SK-N-SH (cell line): ENCODE data around the gene CHST2. TPM values are rescaled to one million over a fixed set of nuclear protein-coding genes. Genes with fewer than 3 reads are reported as not detected.

ENCODE experiments used
- CTCF ChIA-PET: fragments of 300-600, 350-600 bp; formaldehyde crosslinking; extraction: SDS; loops from one replicate; lab custom pipeline; 2021; lab: Yijun Ruan, JAX
- POLR2A ChIA-PET: fragments of 350-600 bp; sonication (Branson Sonifier 250); formaldehyde crosslinking; extraction: SDS; loops from one replicate; lab custom pipeline; 2020; ENCODE audit warnings: antibody characterized with exemption, inconsistent platforms; lab: Yijun Ruan, JAX
- DNase-seq: peaks from one replicate; pipeline ENCODE4 v3.0.0; 2012
- H2AFZ ChIP-seq: fragments of 200-600 bp; sonication (generic); 2 replicates; pipeline ENCODE4 v1.8.1; 2016; ENCODE audit warnings: antibody characterized with exemption, mild to moderate bottlenecking, low read depth
- H3F3A ChIP-seq: fragments of 200-600 bp; sonication (generic); replicated peaks from 2 replicates; pipeline ENCODE3; 2016; ENCODE audit warnings: antibody characterized with exemption, mild to moderate bottlenecking; ENCODE audit not compliant: insufficient read depth
- H3K27ac ChIP-seq, 2 experiments: fragments of 200-500 bp in 1 of 2; fragments of 200-600 bp in 1 of 2; sonication (Bioruptor generic) in 1 of 2; sonication (generic), shearing (Covaris generic) in 1 of 2; 2 replicates each; pipeline versions ENCODE4 v1.5.1 to v1.6.1; 2014 to 2016; ENCODE audit warnings: low read depth in 2 of 2, inconsistent platforms in 1 of 2, low read length in 1 of 2, mild to moderate bottlenecking in 1 of 2, mixed read lengths in 1 of 2
- H3K27me3 ChIP-seq: fragments of 200-600 bp; sonication (generic), shearing (Covaris generic); 2 replicates; pipeline ENCODE4 v1.6.1; 2016; ENCODE audit warnings: mixed run types; ENCODE audit not compliant: insufficient read depth
- H3K36me3 ChIP-seq, 2 experiments: fragments of 200-500 bp in 1 of 2; fragments of 200-600 bp in 1 of 2; sonication (Bioruptor generic) in 1 of 2; sonication (generic) in 1 of 2; replicated peaks in 1 of 2; 2 replicates each; pipeline versions ENCODE3 to v1.5.1; 2014 to 2016; ENCODE audit warnings: low read length in 1 of 2, mild to moderate bottlenecking in 1 of 2; ENCODE audit not compliant: insufficient read depth in 2 of 2, control insufficient read depth in 1 of 2
- H3K4me1 ChIP-seq, 2 experiments: fragments of 200-500 bp in 1 of 2; fragments of 200-600 bp in 1 of 2; sonication (Bioruptor generic) in 1 of 2; sonication (generic), shearing (Covaris generic) in 1 of 2; 2 replicates each; pipeline versions ENCODE4 v1.5.1 to v1.6.1; 2014 to 2016; ENCODE audit warnings: low read depth in 1 of 2, low read length in 1 of 2, mixed run types in 1 of 2; ENCODE audit not compliant: insufficient read depth in 2 of 2, control insufficient read depth in 1 of 2
- H3K4me2 ChIP-seq: fragments of 200-600 bp; sonication (generic), shearing (Covaris generic); 2 replicates; pipeline ENCODE4 v1.6.1; 2017; ENCODE audit warnings: mixed run types
- H3K4me3 ChIP-seq, 2 experiments: fragments of 200-500 bp in 1 of 2; fragments of 200-600 bp in 1 of 2; sonication (Bioruptor generic) in 1 of 2; sonication (generic), shearing (Covaris generic) in 1 of 2; 2 replicates each; pipeline versions ENCODE4 v1.5.1 to v1.8.1; 2014 to 2016; ENCODE audit warnings: low read depth in 2 of 2, inconsistent platforms in 1 of 2, low read length in 1 of 2, mild to moderate bottlenecking in 1 of 2, mixed read lengths in 1 of 2, moderate library complexity in 1 of 2
- H3K79me2 ChIP-seq: fragments of 200-600 bp; sonication (generic); 2 replicates; pipeline ENCODE4 v1.8.1; 2017; ENCODE audit warnings: mild to moderate bottlenecking; ENCODE audit not compliant: insufficient read depth
- H3K9ac ChIP-seq: fragments of 200-600 bp; sonication (generic); 2 replicates; pipeline ENCODE4 v1.6.1; 2017; ENCODE audit warnings: mixed run types
- H3K9me2 ChIP-seq: fragments of 200-600 bp; sonication (generic); 2 replicates; pipeline ENCODE4 v1.6.1; 2017; ENCODE audit warnings: mixed run types
- H3K9me3 ChIP-seq: fragments of 200-600 bp; sonication (generic); 2 replicates; pipeline ENCODE4 v1.6.1; 2017; ENCODE audit warnings: mixed run types, mild to moderate bottlenecking, moderate library complexity
- H4K20me1 ChIP-seq: fragments of 200-600 bp; sonication (generic); 2 replicates; pipeline ENCODE4 v1.6.1; 2017; ENCODE audit warnings: mild to moderate bottlenecking, mixed run types; ENCODE audit not compliant: insufficient read depth
- CHD2 ChIP-seq: fragments of 150-350 bp; IDR thresholded peaks from 2 replicates; pipeline ENCODE4 v1.6.1; 2018; ENCODE audit warnings: low read length; ENCODE audit not compliant: partially characterized antibody
- CTCF ChIP-seq: fragments of 200-600 bp; sonication (generic); IDR thresholded peaks from 2 replicates; pipeline ENCODE4 v1.6.1; 2017; ENCODE audit warnings: antibody characterized with exemption, mild to moderate bottlenecking, moderate library complexity
- EZH2phosphoT487 ChIP-seq: fragments of 200-600 bp; sonication (generic); IDR thresholded peaks from 2 replicates; pipeline ENCODE4 v1.6.1; 2017; ENCODE audit warnings: low read depth, mixed run types, mild to moderate bottlenecking, antibody characterized with exemption, moderate library complexity, borderline replicate concordance
- FOSL2 ChIP-seq: IDR thresholded peaks from 2 replicates; pipeline ENCODE4 v1.4.0; 2012; ENCODE audit warnings: low read depth, mild to moderate bottlenecking, moderate library complexity, borderline replicate concordance
- GABPA ChIP-seq: IDR thresholded peaks from 2 replicates; pipeline ENCODE4 v1.4.0; 2012; ENCODE audit warnings: low read depth, mild to moderate bottlenecking
- MAX ChIP-seq: IDR thresholded peaks from 2 replicates; pipeline ENCODE4 v1.4.0; 2012; ENCODE audit warnings: low read depth
- MEF2A ChIP-seq: IDR thresholded peaks from 2 replicates; pipeline ENCODE4 v1.4.0; 2012; ENCODE audit warnings: low read depth, borderline replicate concordance
- MXI1 ChIP-seq: IDR thresholded peaks from 2 replicates; pipeline ENCODE4 v1.6.1; 2012; ENCODE audit warnings: mild to moderate bottlenecking, low read depth, low read length, improper control_type of control experiment
- PBX3 ChIP-seq: IDR thresholded peaks from 2 replicates; pipeline ENCODE4; 2012
- RAD21 ChIP-seq: IDR thresholded peaks from 2 replicates; pipeline ENCODE4 v1.6.1; 2012; ENCODE audit warnings: mild to moderate bottlenecking, low read length
- RFX5 ChIP-seq: IDR thresholded peaks from 2 replicates; pipeline ENCODE4 v1.6.1; 2012; ENCODE audit warnings: mild to moderate bottlenecking, improper control_type of control experiment, low read length
- RXRA ChIP-seq: IDR thresholded peaks from 2 replicates; pipeline ENCODE4 v1.4.0; 2012; ENCODE audit warnings: low read depth, mild to moderate bottlenecking, borderline replicate concordance
- TCF12 ChIP-seq: IDR thresholded peaks from 2 replicates; pipeline ENCODE4 v1.4.0; 2012
- USF1 ChIP-seq: IDR thresholded peaks from 2 replicates; pipeline ENCODE4 v1.4.0; 2012; ENCODE audit warnings: low read depth, borderline replicate concordance
- YY1 ChIP-seq: IDR thresholded peaks from 2 replicates; pipeline ENCODE4 v1.4.0; 2012; ENCODE audit warnings: low read depth, mild to moderate bottlenecking
- ZBTB33 ChIP-seq: IDR thresholded peaks from 2 replicates; pipeline ENCODE4 v1.4.0; 2012; ENCODE audit warnings: low read depth, borderline replicate concordance
- WGBS: methylation state at CpG from one replicate; pipeline ENCODE4 v1.1.6; 2017; ENCODE audit warnings: low lambda C conversion rate; 5-methylcytosine and 5-hydroxymethylcytosine counted together
- polyA plus RNA-seq, 3 experiments: library from polyadenylated mRNA; depleted of rRNA; stranded (reverse); fragments of >200 nt; gene quantifications; 2 replicates each; pipeline ENCODE4 v1.2.3, GENCODE V29; 2012

Gene CHST2
- polyA plus RNA-seq, 1 of the 3 experiments (the other 2 are of a cell fraction), result 1.6 TPM

- Histone ChIP-seq H3F3A (no peaks in the 10 kb centered on the region), H3K27ac (no peak overlapping the region), H3K9me2 (no peaks in the 10 kb centered on the region), H3K27me3 (no peaks in the 10 kb centered on the region), H3K79me2 (no peaks in the 10 kb centered on the region), H3K4me3 (no peak overlapping the region), H3K9ac (no peak overlapping the region), H3K4me1 (no peaks in the 10 kb centered on the region), H4K20me1 (no peaks in the 10 kb centered on the region), H3K9me3 (no peaks in the 10 kb centered on the region), H3K36me3 (no peaks in the 10 kb centered on the region), H2AFZ (no peak overlapping the region), H3K4me2 (no peak overlapping the region)
- no peak for DNase-seq
- WGBS, result 73% methylated on average over 12 of the region's 12 CpGs
- ChIA-PET CTCF (no interaction called here), POLR2A (interaction anchor here (1.0 kb wide), 1 partner anchor 629 kb away, joined by 3 read pairs; no protein-coding TSS in a partner anchor)
- no peak for TF ChIP-seq EZH2phosphoT487
- no peak for TF ChIP-seq RFX5
- no peak for TF ChIP-seq GABPA
- no peak for TF ChIP-seq ZBTB33
- no peak for TF ChIP-seq RXRA
- no peak for TF ChIP-seq YY1
- TF ChIP-seq CTCF, result no peak
- no peak for TF ChIP-seq FOSL2
- TF ChIP-seq MXI1, result no peak
Measured at GRCh38 chr3:143146486-143147274, 27.1 kb downstream of the CHST2 start.

GRCh38 chr3:143147707-143148106 lies 28.1 kb downstream of the CHST2 start:
- no peaks in the 10 kb centered on the region for H3K4me1 ChIP-seq
- CTCF ChIA-PET, result no interaction called here

More at GRCh38 chr3:143147707-143148106, 28.1 kb downstream of the CHST2 start:
- no peaks in the 10 kb centered on the region for H3K36me3 ChIP-seq
- H3K9me2 ChIP-seq, result no peaks in the 10 kb centered on the region
- POLR2A ChIA-PET, result no interaction called here
- no peak overlapping the region for H3K9ac ChIP-seq
- no peaks in the 10 kb centered on the region for H3F3A ChIP-seq
- 47% methylated on average over 2 of the region's 2 CpGs for WGBS
- H3K27ac ChIP-seq, result no peak overlapping the region
- H3K79me2 ChIP-seq, result no peaks in the 10 kb centered on the region
- DNase-seq, result no peak
- H3K4me3 ChIP-seq, result no peak overlapping the region
- H3K27me3 ChIP-seq, result no peaks in the 10 kb centered on the region
- H3K9me3 ChIP-seq, result no peaks in the 10 kb centered on the region
- no peak overlapping the region for H3K4me2 ChIP-seq
- H4K20me1 ChIP-seq, result no peaks in the 10 kb centered on the region
- no peak overlapping the region for H2AFZ ChIP-seq
- TF ChIP-seq MEF2A (no peak), RAD21 (no peak), CTCF (no peak), GABPA (no peak), MXI1 (no peak), TCF12 (no peak), USF1 (no peak), PBX3 (no peak), EZH2phosphoT487 (no peak), CHD2 (no peak), MAX (no peak), RXRA (no peak)
